Bronchial smooth muscle cell (primary cell): ENCODE data around the gene DBET. TPM values are rescaled to one million over a fixed set of nuclear protein-coding genes. Genes with fewer than 3 reads are reported as not detected.

ENCODE experiments used
- total RNA-seq: library from RNA; depleted of rRNA; stranded (reverse); fragments of >200 nt; gene quantifications from 2 replicates; pipeline ENCODE4 v1.2.1, GENCODE V29; 2014

The DBET gene
- total RNA-seq = not detected in 2 replicates

GRCh38 chr4:190064342-190064741 is at the start of gene DBET:
Gene DBET, plus strand, starts transcription at chr4:190064502.

GRCh38 chr4:190027156-190027555 is 37.1 kb upstream of the DBET start, which contains the start of gene FRG2:
Gene FRG2, minus strand, starts transcription at chr4:190027256. Its CDS starts 52 bp downstream, at chr4:190027204.

Other genes with a start within 250 kb of the DBET start
- gene FRG1, start 123.6 kb upstream of the DBET start, total RNA-seq = 10.4 and 25.8 TPM in 2 replicates
- gene FRG2, start 37.2 kb upstream of the DBET start, total RNA-seq = not detected in 2 replicates
- gene DUX4, start 109.3 kb downstream of the DBET start, total RNA-seq = not detected in 2 replicates